HG02840 (cell line): ENCODE data around the gene C20orf173.
"Not testable (repeated sequence)": the region's sequence is repeated elsewhere in the genome, so short reads cannot be mapped to it uniquely, and the experiment has no call there.

Source experiments
- ATAC-seq: cut with Tn5 transposase; IDR thresholded peaks from one replicate; pipeline ENCODE4 v1.9.1; 2021; ENCODE audit warnings: mild to moderate bottlenecking, moderate library complexity, moderate number of reproducible peaks; ENCODE audit not compliant: unreplicated experiment, low FRiP score

C20orf173 gene

DNA sequence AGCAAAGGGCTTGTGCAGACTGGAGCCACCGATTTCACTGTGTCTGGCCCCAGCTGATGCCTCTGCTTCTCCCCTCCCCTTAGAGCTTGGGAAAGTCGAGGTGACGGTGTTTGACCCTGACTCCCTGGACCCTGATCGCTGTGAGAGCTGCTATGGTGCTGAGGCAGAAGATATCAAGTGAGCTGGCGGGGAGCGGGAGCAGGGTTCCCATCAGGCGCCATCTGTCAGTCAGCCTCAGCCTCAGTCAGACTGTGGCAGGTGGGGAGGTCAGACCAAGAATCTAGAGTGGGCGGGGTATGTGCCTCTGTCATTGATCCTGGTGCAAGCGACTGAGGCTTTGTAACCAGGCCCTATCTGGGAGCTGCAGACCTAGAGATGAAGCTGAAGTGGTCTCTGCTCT lies 17.9 kb upstream of the C20orf173 start:
- no peak for ATAC-seq

DNA sequence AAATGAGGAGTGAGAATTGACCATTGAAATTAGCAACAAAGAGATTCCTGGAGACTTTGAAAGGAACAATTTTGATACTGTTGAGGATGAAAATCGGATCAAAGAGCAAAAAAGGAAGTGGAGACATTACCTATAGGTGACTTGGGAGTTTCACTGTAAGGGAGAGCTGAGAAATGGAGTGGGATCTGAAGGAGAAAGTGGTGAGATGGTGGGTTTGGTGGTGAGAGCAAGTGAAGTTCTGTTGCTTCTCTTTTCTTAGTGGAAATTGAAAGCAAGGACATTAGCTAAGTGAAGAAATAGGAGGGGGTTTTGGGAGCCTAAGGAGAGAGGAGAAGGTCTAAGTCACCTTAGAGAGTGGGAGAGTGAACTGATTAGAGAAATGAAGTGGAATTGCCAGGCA lies 16.7 kb upstream of the C20orf173 start:
- ATAC-seq, result no peak

DNA sequence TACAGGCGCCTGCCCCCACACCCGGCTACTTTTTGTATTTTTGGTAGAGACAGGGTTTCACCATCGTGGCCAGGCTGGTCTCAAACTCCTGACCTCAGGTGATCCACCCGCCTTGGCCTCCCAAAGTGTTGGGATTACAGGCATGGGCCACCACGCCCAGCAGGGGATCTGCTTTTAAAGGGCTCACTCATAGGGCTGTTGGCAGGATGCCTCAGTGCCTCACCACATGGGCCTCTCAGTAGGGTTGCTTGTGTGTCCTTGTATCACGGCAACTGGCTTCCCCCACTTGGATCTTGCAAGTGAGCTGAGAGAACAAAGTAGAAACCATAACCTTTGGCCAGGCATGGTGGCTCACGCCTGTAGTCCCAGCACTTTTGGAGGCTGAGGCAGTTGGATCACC lies 15.5 kb upstream of the C20orf173 start:
- not testable (repeated sequence) for ATAC-seq

DNA sequence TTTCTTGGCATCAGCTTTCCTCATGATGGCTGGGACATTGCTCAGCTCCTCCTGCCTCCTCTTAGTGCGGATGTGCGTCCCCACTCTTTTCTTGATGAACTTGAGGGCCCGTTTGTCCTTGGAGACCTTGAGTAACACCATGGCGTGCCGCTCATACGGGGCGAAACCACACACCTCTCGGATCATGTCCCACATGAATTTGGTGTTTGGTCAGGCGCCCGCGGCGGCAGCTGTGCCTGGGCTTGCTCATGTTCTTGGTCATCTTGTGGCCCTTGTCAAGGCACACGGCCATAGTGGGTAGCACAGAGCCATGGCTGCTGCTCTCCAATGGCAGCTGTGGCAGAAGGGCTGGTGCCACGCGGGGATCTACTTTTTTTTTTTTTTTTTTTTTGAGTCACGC lies 15.0 kb upstream of the C20orf173 start:
- no peak for ATAC-seq

- ATAC-seq, result no peak
These were observed 13.5 kb upstream of the C20orf173 start for GRCh38 chr20:35542990-35543389.

DNA sequence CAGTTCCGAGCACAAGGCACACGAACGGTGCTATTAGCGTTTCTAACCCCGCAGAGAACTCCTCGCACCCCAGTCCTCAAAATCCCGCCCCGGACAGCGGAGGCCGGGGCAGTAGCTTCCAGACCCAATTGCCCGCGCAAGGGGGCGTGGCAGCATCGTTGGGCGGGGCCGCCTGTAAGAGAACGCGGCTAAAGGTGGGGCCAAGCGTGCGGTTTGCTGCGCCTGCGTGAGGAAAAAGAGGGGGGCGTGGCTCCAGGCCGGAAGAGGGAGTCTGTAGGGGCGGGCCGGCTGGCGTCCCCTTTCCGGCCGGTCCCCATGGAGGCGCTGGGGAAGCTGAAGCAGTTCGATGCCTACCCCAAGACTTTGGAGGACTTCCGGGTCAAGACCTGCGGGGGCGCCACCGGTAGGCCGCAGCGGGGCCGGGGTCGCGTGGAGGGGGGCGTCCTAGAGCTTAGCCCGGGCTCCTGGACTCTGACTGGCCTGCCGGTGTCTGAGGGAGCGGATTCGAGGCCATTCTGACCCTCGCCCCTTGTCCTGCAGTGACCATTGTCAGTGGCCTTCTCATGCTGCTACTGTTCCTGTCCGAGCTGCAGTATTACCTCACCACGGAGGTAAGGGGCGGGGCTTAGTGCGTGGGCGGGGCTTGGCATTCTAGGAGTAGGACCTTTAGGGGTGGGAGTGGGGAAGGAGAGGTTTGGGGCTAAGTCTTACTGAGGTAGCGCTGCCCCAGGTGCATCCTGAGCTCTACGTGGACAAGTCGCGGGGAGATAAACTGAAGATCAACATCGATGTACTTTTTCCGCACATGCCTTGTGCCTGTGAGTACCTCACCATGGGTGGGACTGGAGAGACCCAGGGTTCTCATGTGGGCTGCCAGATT lies 12.6 kb upstream of the C20orf173 start, which contains the start of gene ERGIC3:
ERGIC3 (plus strand) TSS at position 296 of the 880 bp plus-strand sequence; CDS start at position 316, 20 bp downstream.
- ATAC-seq, result peak; percentile 77

GRCh38 chr20:35541118-35541782 lies 11.8 kb upstream of the C20orf173 start:
- ATAC-seq, result no peak

DNA sequence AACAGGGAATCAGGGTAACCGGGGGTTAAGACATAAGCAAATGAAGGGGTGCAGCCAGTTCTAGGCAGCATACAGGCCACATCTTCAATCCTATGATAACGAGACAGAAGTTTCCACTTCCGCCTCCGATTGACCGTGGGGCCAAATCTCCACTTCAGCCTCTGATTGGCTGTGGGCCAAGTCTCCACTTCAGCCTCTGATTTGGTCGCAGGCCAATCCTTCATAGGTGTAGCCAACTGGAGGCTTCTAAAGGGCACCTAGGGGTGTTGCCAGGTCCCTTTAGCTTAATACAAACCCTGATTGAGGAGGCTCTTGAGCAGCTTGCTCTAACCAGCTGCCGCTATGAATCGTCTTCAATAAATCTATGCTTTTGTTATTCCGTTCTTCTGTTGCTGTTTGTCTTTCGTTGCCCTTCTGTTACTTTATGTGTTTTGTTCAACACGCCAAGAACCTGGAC lies 10.3 kb upstream of the C20orf173 start:
- no peak for ATAC-seq

- ATAC-seq, result no peak
These were observed 2.2 kb downstream of the C20orf173 start for GRCh38 chr20:35527122-35527769.

- ATAC-seq, result no peak
These were observed 3.8 kb downstream of the C20orf173 start for GRCh38 chr20:35525639-35526038.

GRCh38 chr20:35523298-35523888 lies 6.1 kb downstream of the C20orf173 start:
- ATAC-seq, result no peak

- no peak for ATAC-seq
These were observed 10.5 kb downstream of the C20orf173 start for GRCh38 chr20:35518955-35519354.

DNA sequence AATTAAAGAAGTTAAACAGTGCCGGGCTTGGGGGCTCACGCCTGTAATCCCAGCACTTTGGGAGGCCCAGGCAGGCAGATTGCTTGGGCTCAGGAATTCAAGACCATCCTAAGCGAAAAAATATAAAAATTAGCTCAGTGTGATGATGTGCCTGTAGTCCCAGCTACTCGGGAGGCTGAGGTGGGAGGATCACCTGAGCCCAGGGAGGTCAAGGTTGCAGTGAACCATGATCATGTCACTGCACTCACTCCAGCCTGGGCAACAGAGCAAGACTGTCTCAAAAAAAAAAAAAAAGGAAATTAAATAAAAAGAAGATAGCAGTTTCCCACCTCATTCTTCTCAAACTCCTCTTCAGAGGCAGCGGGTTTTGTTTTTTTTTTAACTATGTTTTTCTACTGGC lies 11.7 kb downstream of the C20orf173 start:
- not testable (repeated sequence) for ATAC-seq

GRCh38 chr20:35517125-35517524 lies 12.3 kb downstream of the C20orf173 start:
- no peak for ATAC-seq

DNA sequence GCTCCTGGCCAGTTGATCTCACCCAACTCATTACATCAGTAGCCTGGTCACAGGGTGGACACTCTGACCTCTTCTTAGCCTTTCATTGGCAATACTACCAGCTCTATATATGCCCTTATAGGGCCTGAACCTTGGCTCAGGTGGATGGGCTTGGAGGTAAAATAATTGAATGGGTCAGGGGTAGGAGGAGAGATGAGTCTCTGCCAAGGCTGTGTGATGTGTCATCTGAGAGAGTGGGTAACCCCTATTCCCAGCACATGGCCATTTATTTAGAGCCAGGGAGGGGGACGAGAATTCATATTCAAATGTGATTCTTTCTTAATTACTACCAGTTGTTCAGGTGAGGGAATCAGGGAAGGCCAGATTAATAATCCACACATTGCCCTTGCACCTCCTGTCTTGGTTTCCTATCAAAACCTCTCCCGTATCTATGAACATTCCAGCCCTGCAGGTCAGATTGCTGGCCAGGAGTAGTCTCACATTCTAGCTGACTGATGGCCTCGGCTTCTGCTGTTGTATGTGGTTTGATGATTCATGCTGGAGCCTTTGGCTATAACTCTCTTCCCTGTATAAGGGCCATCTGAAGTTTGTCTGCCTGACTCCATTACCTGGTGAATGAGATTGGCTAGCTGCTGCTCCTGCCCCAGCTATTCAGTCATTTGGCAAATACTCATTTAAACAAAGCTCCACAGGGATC lies 13.4 kb downstream of the C20orf173 start:
- no peak for ATAC-seq

GRCh38 chr20:35515341-35515740 lies 14.1 kb downstream of the C20orf173 start:
- ATAC-seq, result no peak

GRCh38 chr20:35514371-35514932 lies 15.0 kb downstream of the C20orf173 start:
- ATAC-seq, result no peak

DNA sequence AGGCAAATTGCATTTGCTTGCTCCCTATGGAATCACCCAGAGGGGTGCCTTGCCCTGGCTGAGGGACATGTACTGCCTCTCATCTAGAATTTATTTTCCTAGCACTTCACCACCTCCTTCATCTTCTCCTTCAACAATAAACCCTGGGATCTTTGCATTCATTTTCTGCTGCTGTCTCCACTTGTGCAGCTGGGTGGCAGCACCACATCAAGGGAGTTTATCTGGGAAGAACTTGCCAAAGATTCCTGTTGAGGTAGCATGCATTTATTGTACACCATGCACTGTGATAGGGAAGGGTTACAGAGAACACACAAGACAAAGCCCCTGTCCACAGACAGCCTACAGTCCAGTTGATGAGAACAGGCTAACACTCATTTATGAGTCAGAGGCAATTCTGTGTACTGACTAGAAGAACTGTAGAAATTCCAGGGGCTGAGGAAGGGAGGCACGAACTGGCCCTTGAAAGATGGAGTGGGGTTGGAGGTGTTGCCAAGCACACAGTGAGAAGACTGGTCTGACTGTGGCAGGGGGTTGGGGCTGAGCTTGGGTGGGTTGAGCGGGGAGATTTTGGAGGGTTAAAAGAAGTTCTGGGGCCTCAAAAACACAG lies 17.5 kb downstream of the C20orf173 start:
- no peak for ATAC-seq

DNA sequence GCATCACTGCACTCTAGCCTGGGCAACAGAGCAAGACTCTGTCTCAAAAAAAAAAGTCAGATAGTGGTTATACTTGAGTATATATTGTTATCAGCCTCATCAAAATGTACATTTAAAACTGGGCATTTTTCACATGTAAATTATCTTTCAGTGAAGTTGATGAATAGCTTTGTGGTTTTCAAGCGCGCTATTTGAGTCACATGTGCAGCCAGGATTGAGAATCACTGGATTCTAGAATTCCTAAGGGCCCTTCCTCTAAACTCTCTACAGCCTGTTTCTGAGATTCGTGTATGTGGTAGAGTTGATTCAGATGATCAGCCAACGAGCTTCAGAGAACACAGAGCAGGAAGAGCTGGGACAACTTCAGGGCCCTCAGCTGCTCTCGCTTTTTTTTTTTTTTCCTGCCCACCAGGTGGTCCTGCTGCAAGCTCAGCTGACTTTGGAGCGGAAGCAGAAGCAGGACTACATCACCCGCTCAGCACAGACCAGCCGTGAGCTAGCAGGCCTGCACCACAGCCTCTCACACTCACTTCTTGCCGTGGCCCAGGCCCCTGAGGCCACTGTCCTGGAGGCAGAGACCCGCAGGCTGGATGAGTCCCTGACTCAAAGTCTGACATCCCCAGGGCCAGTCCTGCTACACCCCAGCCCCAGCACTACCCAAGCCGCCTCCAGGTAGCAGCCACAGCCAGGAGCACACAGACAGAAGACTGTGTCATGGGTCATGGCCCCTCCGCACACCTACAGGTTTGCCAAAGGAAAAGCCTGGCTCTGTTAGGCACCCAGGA lies 18.3 kb downstream of the C20orf173 start:
- no peak for ATAC-seq
